HK-2 (cell line): Measurements from ENCODE around the gene TFPI.
"Not testable (repeated sequence)": the region's sequence is repeated elsewhere in the genome, so short reads cannot be mapped to it uniquely, and the experiment has no call there.

Experiments used
- DNase-seq: peaks from one replicate; pipeline ENCODE4 v3.0.0-alpha.2; 2018; ENCODE audit not compliant: unreplicated experiment

Gene TFPI

DNA sequence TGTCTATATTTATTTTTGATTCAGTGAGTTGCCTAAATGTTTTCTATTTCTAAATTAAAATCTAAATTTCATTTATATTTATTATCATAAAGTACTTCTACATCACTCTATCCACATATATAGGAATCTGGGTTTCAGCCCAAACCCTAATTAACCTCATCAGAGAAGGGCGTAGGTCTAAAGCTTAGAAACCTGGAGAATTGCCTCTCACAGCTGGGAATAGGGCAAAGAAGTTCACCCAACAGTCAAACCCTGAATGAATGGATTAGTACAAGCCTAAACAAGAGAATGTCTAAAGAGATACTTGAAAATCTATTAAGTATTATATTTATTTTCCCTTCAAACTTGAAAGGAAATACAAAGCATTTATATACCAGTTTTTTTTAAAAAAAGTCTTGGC is 26.2 kb downstream of the TFPI start:
- no peak for DNase-seq

- no peak for DNase-seq
Observed at GRCh38 chr2:187527262-187527661, 27.0 kb downstream of the TFPI start.

DNA sequence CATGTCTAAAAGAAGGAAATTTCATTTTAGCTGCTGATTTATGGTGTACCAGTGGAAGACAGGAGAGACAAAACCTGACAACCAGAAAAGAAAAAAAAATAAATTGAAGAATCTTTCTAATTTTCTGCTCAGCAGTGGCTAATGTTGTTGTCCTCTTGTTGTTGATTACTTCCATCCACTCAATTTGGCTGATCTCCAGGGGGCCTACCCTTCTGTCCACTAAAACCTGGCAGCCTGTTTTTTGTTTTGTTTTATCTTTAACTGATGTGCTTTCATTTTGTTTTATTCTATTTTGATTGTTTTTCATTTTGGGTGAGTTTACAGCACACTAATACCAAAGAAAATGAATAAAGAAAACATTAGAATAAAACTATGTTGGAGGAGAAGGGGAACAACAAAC is 27.4 kb downstream of the TFPI start:
- no peak for DNase-seq

- DNase-seq = no peak
Observed at GRCh38 chr2:187525163-187525900, 28.9 kb downstream of the TFPI start.

- DNase-seq = no peak
Observed at GRCh38 chr2:187523325-187523724, 30.9 kb downstream of the TFPI start.

DNA sequence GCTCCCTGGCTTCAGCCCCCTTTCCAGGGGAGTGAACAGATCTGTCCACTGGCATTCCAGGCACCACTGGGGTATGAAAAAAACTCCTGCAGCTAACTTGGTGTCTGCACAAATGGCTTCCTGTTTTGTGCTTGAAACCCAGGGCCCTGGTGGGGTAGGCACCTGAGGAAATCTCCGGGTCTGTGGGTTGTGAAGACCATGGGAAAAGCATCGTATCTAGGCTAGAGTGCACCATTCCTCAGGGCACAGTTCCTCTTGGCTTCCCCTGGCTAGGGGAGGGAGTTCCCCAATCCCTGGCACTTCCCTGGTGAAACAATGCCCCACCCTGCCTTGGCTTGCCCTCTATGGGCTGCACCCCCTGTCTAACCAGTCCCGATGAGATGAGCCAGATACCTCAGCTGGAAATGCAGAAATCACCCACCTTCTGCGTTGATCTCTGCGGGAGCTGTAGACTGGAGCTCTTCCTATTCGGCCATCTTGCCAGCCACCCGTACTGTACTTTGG is 34.1 kb downstream of the TFPI start:
- no peak for DNase-seq

DNA sequence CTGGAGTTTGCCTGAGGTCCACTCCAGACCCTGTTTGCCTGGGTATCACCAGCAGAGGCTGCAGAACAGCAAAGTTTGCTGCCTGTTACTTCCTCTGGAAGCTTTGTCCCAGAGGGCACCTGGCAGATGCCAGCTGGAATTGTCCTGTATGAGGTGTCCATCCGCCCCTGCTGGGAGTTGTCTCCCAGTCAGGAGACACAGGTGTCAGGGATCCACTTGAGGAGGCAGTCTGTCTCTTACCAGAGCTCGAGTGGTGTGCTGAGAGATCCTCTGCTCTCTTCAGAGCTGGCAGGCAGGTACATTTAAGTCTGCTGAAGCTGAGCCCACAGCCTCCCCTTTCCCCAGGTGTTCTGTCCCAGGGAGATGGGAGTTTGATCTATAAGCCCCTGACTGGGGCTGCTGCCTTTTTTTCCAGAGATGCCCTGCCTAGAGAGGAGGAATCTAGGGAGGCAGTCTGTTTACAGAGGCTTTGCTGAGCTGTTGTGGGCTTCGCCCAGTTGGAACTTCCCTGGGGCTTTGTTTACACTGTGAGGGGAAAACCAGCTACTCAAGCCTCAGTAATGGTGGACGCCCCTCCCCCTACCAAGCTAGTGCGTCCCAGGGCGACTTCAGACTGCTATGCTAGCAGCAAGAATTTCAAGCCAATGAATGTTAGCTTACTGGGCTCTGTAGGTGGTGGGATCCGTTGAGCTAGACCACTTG is 34.7 kb downstream of the TFPI start:
- no peak for DNase-seq

GRCh38 chr2:187517750-187518361 is 36.4 kb downstream of the TFPI start:
- DNase-seq = not testable (repeated sequence)

- not testable (repeated sequence) for DNase-seq
Observed at GRCh38 chr2:187516630-187517510, 37.4 kb downstream of the TFPI start.

GRCh38 chr2:187514930-187515329 is 39.3 kb downstream of the TFPI start:
- DNase-seq = no peak

DNA sequence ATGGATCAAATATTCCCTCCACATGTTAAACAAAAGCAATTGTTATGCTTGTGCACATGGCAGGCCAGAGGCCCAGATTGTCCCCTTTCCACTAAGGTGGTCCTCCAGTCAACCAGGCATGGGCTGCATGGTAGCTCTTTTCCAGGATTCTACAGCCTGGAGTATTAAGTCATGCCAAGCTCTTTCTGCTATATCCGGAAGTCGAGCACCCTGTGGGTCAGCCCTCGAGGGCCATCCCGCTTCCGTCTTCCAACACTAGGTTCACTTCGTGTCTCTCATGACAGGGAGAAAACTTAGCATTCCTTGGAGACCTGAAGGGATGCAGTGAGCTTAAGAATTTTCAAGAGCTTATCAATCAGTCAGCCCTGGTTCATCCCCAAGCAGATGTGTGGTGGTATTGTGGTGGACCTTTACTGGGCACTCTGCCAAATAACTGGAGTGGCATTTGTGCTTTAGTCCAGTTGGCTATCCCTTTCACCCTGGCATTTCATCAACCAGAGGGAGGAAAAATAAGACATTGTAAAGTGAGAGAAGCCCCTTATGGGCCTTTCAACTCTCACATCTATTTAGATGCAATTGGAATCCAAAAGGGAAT is 39.9 kb downstream of the TFPI start:
- not testable (repeated sequence) for DNase-seq

DNA sequence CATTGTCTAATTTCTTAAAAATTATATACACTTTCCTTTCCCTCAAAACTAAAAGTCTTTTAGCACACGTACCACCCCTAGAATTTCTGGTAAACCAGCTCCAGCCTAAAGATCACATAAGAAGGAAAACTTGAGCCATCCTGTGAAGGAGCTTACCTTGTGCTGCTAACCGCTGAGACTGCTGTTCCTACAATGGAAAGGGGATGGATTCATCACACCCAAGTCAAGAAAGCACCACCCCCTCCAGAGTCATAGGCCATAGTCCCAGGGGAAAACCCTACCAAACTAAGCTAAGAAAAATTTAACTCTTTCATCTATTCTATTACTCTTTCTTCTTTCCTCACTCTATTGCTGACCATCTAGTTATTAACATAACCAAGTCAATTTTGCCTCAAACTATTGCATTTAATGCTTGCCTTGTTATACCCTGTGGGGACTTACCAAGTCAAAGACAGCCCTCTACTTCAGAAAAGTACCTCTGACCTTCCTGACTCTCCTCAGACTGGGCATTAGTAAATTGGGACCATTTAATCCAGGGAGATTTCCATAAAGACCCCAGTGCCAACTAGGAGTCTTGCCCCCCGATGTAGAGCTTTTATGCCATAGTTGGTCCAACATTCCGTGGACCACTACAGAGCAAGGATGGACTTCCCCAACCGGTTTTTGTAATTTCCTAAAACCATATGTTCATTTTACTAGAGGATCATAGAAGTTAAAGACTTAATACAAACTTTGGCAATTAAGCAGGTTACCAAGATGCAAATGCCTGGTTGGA is 40.6 kb downstream of the TFPI start:
- not testable (repeated sequence) for DNase-seq

- DNase-seq = no peak
Observed at GRCh38 chr2:187511356-187512315, 42.6 kb downstream of the TFPI start.

DNA sequence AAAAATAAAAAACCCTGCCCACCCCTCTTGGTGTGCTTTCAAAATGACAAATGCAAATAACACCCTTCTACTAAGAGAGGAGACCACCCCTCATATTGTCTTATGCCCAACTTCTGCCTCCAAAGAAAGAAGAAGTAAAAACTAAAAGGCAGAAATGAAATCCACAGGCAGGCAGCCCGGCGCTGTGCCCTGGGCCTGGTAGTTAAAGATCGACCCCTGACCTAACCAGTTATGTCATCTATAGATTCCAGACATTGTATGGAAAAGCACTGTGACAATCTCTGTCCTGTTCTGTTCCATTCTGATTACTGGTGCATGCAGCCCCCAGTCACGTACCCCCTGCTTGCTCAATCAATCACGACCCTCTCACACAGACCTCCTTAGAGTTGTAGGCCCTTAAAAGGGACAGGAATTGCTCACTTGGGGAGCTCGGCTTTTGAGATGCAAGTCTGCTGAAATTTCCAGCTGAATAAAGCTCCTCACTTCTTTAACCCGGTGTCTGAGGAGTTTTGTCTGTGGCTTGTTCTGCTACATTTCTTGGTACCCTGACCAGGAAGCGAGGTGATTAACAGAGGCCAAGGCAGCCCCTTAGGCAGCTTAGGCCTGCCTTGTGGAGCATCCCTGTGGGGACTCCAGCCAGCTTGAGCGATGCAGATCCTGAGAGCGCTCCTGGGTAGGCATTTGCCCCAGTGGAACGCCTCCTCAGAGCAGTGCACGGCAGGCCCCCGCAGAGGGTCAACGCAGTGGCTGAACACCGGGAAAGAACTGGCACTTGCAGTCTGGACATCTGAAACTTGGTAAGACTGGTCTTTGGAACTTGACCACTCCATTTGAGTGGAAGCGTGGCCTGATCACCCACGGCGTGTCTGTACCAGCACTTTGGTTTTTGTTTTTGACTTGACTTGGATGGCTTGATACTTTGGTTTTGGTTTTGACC is 43.5 kb downstream of the TFPI start:
- DNase-seq = not testable (repeated sequence)

GRCh38 chr2:187509667-187510417 is 44.4 kb downstream of the TFPI start:
- DNase-seq = no peak

GRCh38 chr2:187506416-187506815 is 47.8 kb downstream of the TFPI start:
- no peak for DNase-seq

DNA sequence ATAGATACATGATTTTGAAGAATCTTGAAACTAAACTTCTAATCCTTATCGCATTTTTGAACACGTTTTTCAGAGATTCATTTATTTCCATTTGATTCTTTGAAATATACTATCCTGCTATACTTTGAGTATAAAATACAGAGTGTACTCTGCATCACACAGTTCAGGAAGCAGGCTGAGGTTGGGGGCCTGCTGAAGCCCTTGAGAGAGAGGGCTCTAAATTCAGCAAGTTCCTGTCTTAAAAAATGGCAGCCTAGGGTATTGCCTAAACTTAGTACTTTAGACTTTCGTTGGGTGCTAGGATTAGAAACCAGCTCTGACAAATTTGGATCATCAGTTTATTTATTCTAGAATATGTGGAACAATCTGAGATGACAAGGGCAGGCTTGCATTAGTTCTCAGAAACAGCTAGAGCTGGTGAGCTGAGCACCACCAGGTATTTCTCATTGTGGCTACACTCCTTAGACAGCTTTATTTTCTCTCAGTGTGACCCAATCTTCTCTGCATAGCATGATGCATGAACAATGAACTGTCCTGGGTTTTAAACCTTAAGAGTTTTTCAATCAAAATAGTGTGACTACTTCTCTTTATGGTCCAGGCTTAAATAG is 49.1 kb downstream of the TFPI start:
- no peak for DNase-seq
